Endothelial cell of umbilical vein (primary cell): ENCODE results near the gene FAM53B. TPM values are rescaled to one million over a fixed set of nuclear protein-coding genes. Genes with fewer than 3 reads are reported as not detected.

Experiments
- BruUV-seq: library from RNA; stranded (reverse); fragments of 400-500 nt; replicated peaks from 2 replicates; lab custom pipeline; 2021; lab: Mats Ljungman, UMichigan
- CTCF ChIA-PET: fragments of 300-600, 350-600 bp; sonication (Branson Sonifier 250); formaldehyde crosslinking; loops from one replicate; lab custom pipeline; 2021; ENCODE audit warnings: antibody characterized with exemption, inconsistent platforms; lab: Charles Lee
- POLR2A ChIA-PET: fragments of 300-600, 350-600 bp; sonication (Branson Sonifier 250); formaldehyde crosslinking; loops from one replicate; lab custom pipeline; 2021; ENCODE audit warnings: antibody characterized with exemption, inconsistent platforms; lab: Charles Lee
- DNase-seq: peaks from one replicate; pipeline ENCODE4 v3.0.0-alpha.2; 2011; ENCODE audit warnings: low read depth, low spot score
- FAIRE-seq: peaks from 2 replicates; lab custom pipeline; 2011; peaks lifted over from hg19 to GRCh38; lab: Jason Lieb, UNC
- H2AFZ ChIP-seq: 2 replicates; pipeline ENCODE4 v1.6.0; 2012; ENCODE audit warnings: low read depth, low read length, control low read depth, inconsistent platforms
- H3K27ac ChIP-seq: 2 replicates; pipeline ENCODE4 v1.5.1; 2011; ENCODE audit warnings: low read depth, mild to moderate bottlenecking, control low read depth, low read length, moderate library complexity; ENCODE audit not compliant: insufficient read depth
- H3K27me3 ChIP-seq, 2 experiments: 2 replicates each; pipeline versions ENCODE4 v1.6.0 to v1.6.1; 2011; ENCODE audit warnings: low read length in 2 of 2, mixed read lengths in 1 of 2; ENCODE audit not compliant: control insufficient read depth in 2 of 2, insufficient read depth in 2 of 2
- H3K36me3 ChIP-seq, 2 experiments: 2 replicates in 1 of 2; 3 replicates in 1 of 2; pipeline ENCODE4 v1.5.1; 2011; ENCODE audit warnings: low read length in 2 of 2, mild to moderate bottlenecking in 1 of 2, moderate library complexity in 1 of 2; ENCODE audit not compliant: control insufficient read depth in 2 of 2, insufficient read depth in 2 of 2; ENCODE audit errors: extremely low read depth in 1 of 2
- H3K4me1 ChIP-seq: 3 replicates; pipeline ENCODE4 v1.5.1; 2011; ENCODE audit warnings: mild to moderate bottlenecking, low read length; ENCODE audit not compliant: control insufficient read depth, insufficient read depth; ENCODE audit errors: extremely low read depth
- H3K4me2 ChIP-seq: 2 replicates; pipeline ENCODE4 v1.6.1; 2011; ENCODE audit warnings: low read length, control low read depth, mixed read lengths; ENCODE audit not compliant: insufficient read depth
- H3K4me3 ChIP-seq, 3 experiments: fragments of 200-600 bp in 1 of 3; sonication (generic), shearing (Covaris generic) in 1 of 3; replicated peaks in 1 of 3; 2 replicates each; pipeline ENCODE4 v1.5.1; 2011 to 2016; ENCODE audit warnings: control low read depth in 3 of 3, low read length in 3 of 3, mild to moderate bottlenecking in 2 of 3, inconsistent platforms in 1 of 3, low read depth in 1 of 3, moderate library complexity in 1 of 3; ENCODE audit not compliant: insufficient read depth in 1 of 3
- H3K79me2 ChIP-seq: 2 replicates; pipeline ENCODE4 v1.6.0; 2012; ENCODE audit warnings: low read length, inconsistent platforms; ENCODE audit not compliant: control insufficient read depth, insufficient read depth
- H3K9ac ChIP-seq: replicated peaks from 2 replicates; pipeline ENCODE3; 2011; ENCODE audit warnings: low read length, control low read depth; ENCODE audit not compliant: insufficient read depth; ENCODE audit errors: extremely low read depth
- H3K9me1 ChIP-seq: replicated peaks from 3 replicates; pipeline ENCODE4 v1.6.0; 2011; ENCODE audit warnings: mild to moderate bottlenecking, low read length; ENCODE audit not compliant: control insufficient read depth, insufficient read depth; ENCODE audit errors: extremely low read depth
- H3K9me3 ChIP-seq: replicated peaks from 2 replicates; pipeline ENCODE4 v1.5.1; 2012; ENCODE audit warnings: low read length, inconsistent platforms; ENCODE audit not compliant: control insufficient read depth, insufficient read depth
- H4K20me1 ChIP-seq: replicated peaks from 2 replicates; pipeline ENCODE3; 2011; ENCODE audit warnings: mild to moderate bottlenecking, low read length; ENCODE audit not compliant: control insufficient read depth, insufficient read depth; ENCODE audit errors: extremely low read depth
- CTCF ChIP-seq, 2 donors: IDR thresholded peaks; 1 replicate in 1 of 2; 2 replicates in 1 of 2; pipeline ENCODE4 v1.5.1; 2011; ENCODE audit warnings: low read length in 2 of 2, mild to moderate bottlenecking in 2 of 2, moderate library complexity in 2 of 2, control low read depth in 1 of 2, inconsistent platforms in 1 of 2, low read depth in 1 of 2; ENCODE audit not compliant: insufficient read depth in 1 of 2; ENCODE audit errors: extremely low read depth in 1 of 2
- EZH2 ChIP-seq: IDR thresholded peaks from 2 replicates; pipeline ENCODE4 v1.6.1; 2012; ENCODE audit warnings: borderline replicate concordance, low read depth, mild to moderate bottlenecking, moderate library complexity, low read length, inconsistent platforms; ENCODE audit not compliant: severe bottlenecking
- FOS ChIP-seq: IDR thresholded peaks from 2 replicates; pipeline ENCODE4 v1.6.1; 2011; ENCODE audit warnings: mild to moderate bottlenecking, low read length, moderate library complexity, borderline replicate concordance; ENCODE audit not compliant: insufficient read depth
- JUN ChIP-seq: IDR thresholded peaks from 2 replicates; pipeline ENCODE4 v1.6.1; 2011; ENCODE audit warnings: borderline replicate concordance, low read depth; ENCODE audit not compliant: insufficient read length, insufficient read depth
- MAX ChIP-seq: IDR thresholded peaks from 2 replicates; pipeline ENCODE4 v1.6.1; 2011; ENCODE audit not compliant: insufficient read depth, insufficient read length
- MYC ChIP-seq: IDR thresholded peaks from one replicate; pipeline ENCODE4 v1.6.1; 2011; ENCODE audit warnings: mild to moderate bottlenecking, low read depth, low read length
- POLR2AphosphoS5 ChIP-seq: IDR thresholded peaks from 2 replicates; pipeline ENCODE4 v1.6.1; 2012; ENCODE audit warnings: low read depth, mild to moderate bottlenecking, control low read depth, low read length, moderate library complexity; ENCODE audit not compliant: insufficient read depth
- dilution Hi-C: fragments of 300-500 bp; cut with MboI; formaldehyde crosslinking; loops from one replicate; pipeline ENCODE4 v1.15.0; 2019; ENCODE audit warnings: low sequenced_read_pairs; ENCODE audit not compliant: extremely low pct_ligation_motif_present
- intact Hi-C: fragments of 100-400 bp; cut with micrococcal nuclease; formaldehyde crosslinking; loops from one replicate; pipeline ENCODE4 v1.10.0; 2022
- polyA plus RNA-seq, 4 experiments: library from polyadenylated mRNA; depleted of rRNA in 3 of 4; stranded (reverse) in 3 of 4; unstranded in 1 of 4; fragments of >200 nt; gene quantifications; 2 replicates each; pipeline versions ENCODE4 v1.2.1 to v1.2.3, GENCODE V29; 2011 to 2012; ENCODE audit warnings: missing spikeins in 1 of 4
- total RNA-seq: library from RNA; stranded (reverse); gene quantifications from 2 replicates; pipeline ENCODE4 v1.2.3, GENCODE V29; 2021

The FAM53B gene
- total and polyA plus RNA-seq, 2 donors (not counting 3 experiments of a cell fraction or from before 2014, with no cell fraction given): 8.5 to 21.1 TPM

- Histone ChIP-seq H3K4me2 (no peak overlapping the region), H3K9me3 (no peaks in the 10 kb centered on the region), H3K4me1 (peaks cover 7% of the 10 kb centered on the region), H3K9me1 (no peaks in the 10 kb centered on the region), H3K79me2 (peaks cover 3% of the 10 kb centered on the region), H3K27me3 (no peaks in the 10 kb centered on the region), H2AFZ (no peak overlapping the region), H3K36me3 (no peaks in the 10 kb centered on the region), H4K20me1 (no peaks in the 10 kb centered on the region), H3K27ac (no peak overlapping the region), H3K4me3 (no peak overlapping the region), H3K9ac (no peak overlapping the region)
- no TSS peak for BruUV-seq
- dilution Hi-C loops: no loop called here
- FAIRE-seq: no peak
- TF ChIP-seq FOS (no peak), MYC (no peak), POLR2AphosphoS5 (no peak)
- CTCF ChIA-PET: interaction anchor here (0.7 to 3.2 kb wide), 4 partner anchors 13 to 69 kb away, joined by 3 to 13 read pairs (median 4); no protein-coding TSS in a partner anchor
- POLR2A ChIA-PET: no interaction called here
- DNase-seq: no peak
- intact Hi-C loops: no loop called here
These were observed 72.6 kb downstream of the FAM53B start for GRCh38 chr10:124671486-124672075.

GRCh38 chr10:124670849-124671248 lies 73.3 kb downstream of the FAM53B start:
- no peaks in the 10 kb centered on the region for H3K9me3 ChIP-seq
- FAIRE-seq (no peak), DNase-seq (no peak)
- H2AFZ ChIP-seq: no peak overlapping the region
- H3K27me3 ChIP-seq: no peaks in the 10 kb centered on the region
- H3K27ac ChIP-seq: no peak overlapping the region
- dilution Hi-C loops (no loop called here), intact Hi-C loops (no loop called here)
- peaks cover 7% of the 10 kb centered on the region for H3K4me1 ChIP-seq
- H3K9me1 ChIP-seq: no peaks in the 10 kb centered on the region
- BruUV-seq: no TSS peak
- no peak overlapping the region for H3K4me2 ChIP-seq
- H3K36me3 ChIP-seq: peaks cover 0 to 4% of the 10 kb centered on the region in 2 experiments
- TF ChIP-seq MYC (no peak), CTCF (IDR thresholded peaks at IDR 0.05; ENCODE audit: extremely low read depth in 1 of 2, insufficient read depth in 1 of 2, low read depth in 1 of 2, low read length in 2 of 2) (no peak), MAX (no peak), POLR2AphosphoS5 (no peak), JUN (no peak), EZH2 (no peak)
- POLR2A ChIA-PET: no interaction called here
- H3K79me2 ChIP-seq: peaks cover 3% of the 10 kb centered on the region
- H3K9ac ChIP-seq: no peak overlapping the region
- H3K4me3 ChIP-seq: no peak overlapping the region
- CTCF ChIA-PET: interaction anchor here (1.3 to 3.2 kb wide), 3 partner anchors 18 to 70 kb away, joined by 3 to 13 read pairs (median 5); no protein-coding TSS in a partner anchor
- H4K20me1 ChIP-seq: no peaks in the 10 kb centered on the region
